Fibroblast of skin of scalp (primary cell): ENCODE data around the gene GPER1.

Experiments used
- DNase-seq: peaks from one replicate; pipeline ENCODE4 v3.0.0-alpha.2; 2013

GPER1 gene

GRCh38 chr7:1090686-1091643, 3.1 kb downstream of the GPER1 start:
- DNase-seq: no peak

GRCh38 chr7:1091644-1092027, 3.7 kb downstream of the GPER1 start:
- no peak for DNase-seq

GRCh38 chr7:1092161-1092632, 4.3 kb downstream of the GPER1 start:
- no peak for DNase-seq

GRCh38 chr7:1092806-1093501, 5.0 kb downstream of the GPER1 start:
- no peak for DNase-seq

- no peak for DNase-seq
These were observed 5.6 kb downstream of the GPER1 start for GRCh38 chr7:1093502-1093843.

GRCh38 chr7:1093916-1094508, 6.1 kb downstream of the GPER1 start:
- DNase-seq: no peak

- DNase-seq: no peak
These were observed 7.0 kb downstream of the GPER1 start for GRCh38 chr7:1094870-1095269.

- peak; percentile 24 for DNase-seq
These were observed 7.8 kb downstream of the GPER1 start for GRCh38 chr7:1095621-1096155.

- DNase-seq: no peak
These were observed 8.5 kb downstream of the GPER1 start for GRCh38 chr7:1096156-1097119.

- no peak for DNase-seq
These were observed 9.2 kb downstream of the GPER1 start for GRCh38 chr7:1097120-1097504.

- no peak for DNase-seq
These were observed 10.6 kb downstream of the GPER1 start for GRCh38 chr7:1098243-1099153.

GRCh38 chr7:1099154-1099542, 11.2 kb downstream of the GPER1 start:
- no peak for DNase-seq

GRCh38 chr7:1099637-1100036, 11.7 kb downstream of the GPER1 start:
- no peak for DNase-seq

- DNase-seq: no peak
These were observed 12.5 kb downstream of the GPER1 start for GRCh38 chr7:1100386-1100785.

- DNase-seq: no peak
These were observed 13.1 kb downstream of the GPER1 start for GRCh38 chr7:1100834-1101562.

- DNase-seq: no peak
These were observed 13.9 kb downstream of the GPER1 start for GRCh38 chr7:1101563-1102431.

GRCh38 chr7:1103009-1103788, 15.3 kb downstream of the GPER1 start:
- DNase-seq: no peak

GRCh38 chr7:1103789-1104515, 16.0 kb downstream of the GPER1 start:
- DNase-seq: no peak
